ENCODE results near the gene PODXL2. TPM values are rescaled to one million over a fixed set of nuclear protein-coding genes. Genes with fewer than 3 reads are reported as not detected.

PODXL2 gene
- total RNA-seq, 1 donor, result 0.86 TPM

- no peak for DNase-seq (ENCODE audit: low read depth)
- no peak overlapping the region for H3K4me3 ChIP-seq (ENCODE audit: low read depth, low read length)
- TF ChIP-seq, protein P1, sequence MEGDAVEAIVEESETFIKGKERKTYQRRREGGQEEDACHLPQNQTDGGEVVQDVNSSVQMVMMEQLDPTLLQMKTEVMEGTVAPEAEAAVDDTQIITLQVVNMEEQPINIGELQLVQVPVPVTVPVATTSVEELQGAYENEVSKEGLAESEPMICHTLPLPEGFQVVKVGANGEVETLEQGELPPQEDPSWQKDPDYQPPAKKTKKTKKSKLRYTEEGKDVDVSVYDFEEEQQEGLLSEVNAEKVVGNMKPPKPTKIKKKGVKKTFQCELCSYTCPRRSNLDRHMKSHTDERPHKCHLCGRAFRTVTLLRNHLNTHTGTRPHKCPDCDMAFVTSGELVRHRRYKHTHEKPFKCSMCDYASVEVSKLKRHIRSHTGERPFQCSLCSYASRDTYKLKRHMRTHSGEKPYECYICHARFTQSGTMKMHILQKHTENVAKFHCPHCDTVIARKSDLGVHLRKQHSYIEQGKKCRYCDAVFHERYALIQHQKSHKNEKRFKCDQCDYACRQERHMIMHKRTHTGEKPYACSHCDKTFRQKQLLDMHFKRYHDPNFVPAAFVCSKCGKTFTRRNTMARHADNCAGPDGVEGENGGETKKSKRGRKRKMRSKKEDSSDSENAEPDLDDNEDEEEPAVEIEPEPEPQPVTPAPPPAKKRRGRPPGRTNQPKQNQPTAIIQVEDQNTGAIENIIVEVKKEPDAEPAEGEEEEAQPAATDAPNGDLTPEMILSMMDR (IDR thresholded peaks at IDR 0.05; ENCODE audit: insufficient read depth, low read depth, low read length), result no peak
Measured at GRCh38 chr3:127689266-127689860, 60.4 kb downstream of the PODXL2 start.

DNA sequence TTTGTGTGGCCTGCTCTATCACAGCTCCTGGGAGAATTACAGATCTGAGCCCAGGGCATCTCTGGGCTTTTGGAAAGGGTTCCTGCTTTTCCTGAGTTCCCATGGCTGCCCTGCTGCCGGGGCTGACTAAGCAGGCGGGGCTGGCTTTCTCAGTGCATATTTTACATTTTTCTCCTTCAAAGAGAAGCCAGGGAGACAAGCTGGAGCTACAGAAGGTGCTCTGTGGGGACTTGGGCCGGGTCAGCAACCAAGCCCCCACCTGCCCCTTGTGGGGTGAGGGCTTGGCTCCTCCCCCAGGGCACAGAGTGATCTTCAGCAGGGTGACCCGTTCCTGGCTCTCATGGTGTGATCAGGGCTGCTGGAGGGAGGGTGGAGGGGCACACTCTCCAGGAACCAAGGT is 61.1 kb downstream of the PODXL2 start:
- DNase-seq (ENCODE audit: low read depth), result peak; percentile 34
- TF ChIP-seq, protein P1 (IDR thresholded peaks at IDR 0.05; ENCODE audit: insufficient read depth, low read depth, low read length), result no peak
- H3K4me3 ChIP-seq (ENCODE audit: low read depth, low read length), result no peak overlapping the region

GRCh38 chr3:127690823-127691452 is 62.0 kb downstream of the PODXL2 start:
- TF ChIP-seq, protein P1 (IDR thresholded peaks at IDR 0.05; ENCODE audit: insufficient read depth, low read depth, low read length), result peak; percentile 88
- no peak overlapping the region for H3K4me3 ChIP-seq (ENCODE audit: low read depth, low read length)
- peak; percentile 64 for DNase-seq (ENCODE audit: low read depth)

DNA sequence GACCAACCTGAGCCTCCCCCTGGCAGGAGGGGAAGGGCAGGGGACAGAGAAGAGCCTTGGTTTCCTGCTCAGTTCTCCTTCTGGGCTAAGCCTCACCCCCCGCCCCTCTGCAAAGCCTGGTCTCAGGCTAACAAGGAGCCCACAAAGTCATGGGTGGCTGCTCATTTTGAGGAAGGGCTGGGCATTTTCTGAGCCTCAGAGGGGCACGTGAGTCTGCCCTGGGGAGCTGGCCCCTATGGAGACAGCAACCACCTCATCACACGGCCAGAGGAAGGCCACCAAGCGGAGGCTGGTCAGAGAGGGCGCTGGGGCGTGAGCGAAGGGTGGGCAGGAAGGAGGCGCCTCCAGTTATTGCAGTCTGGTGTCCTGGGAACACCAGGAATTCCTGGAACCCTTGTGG is 62.5 kb downstream of the PODXL2 start:
- DNase-seq (ENCODE audit: low read depth), result no peak
- no peak overlapping the region for H3K4me3 ChIP-seq (ENCODE audit: low read depth, low read length)
- TF ChIP-seq, protein P1 (IDR thresholded peaks at IDR 0.05; ENCODE audit: insufficient read depth, low read depth, low read length), result no peak

- no peak overlapping the region for H3K4me3 ChIP-seq (ENCODE audit: low read depth, low read length)
- DNase-seq (ENCODE audit: low read depth), result no peak
- TF ChIP-seq, protein P1 (IDR thresholded peaks at IDR 0.05; ENCODE audit: insufficient read depth, low read depth, low read length), result no peak
Measured at GRCh38 chr3:127691974-127692373, 63.0 kb downstream of the PODXL2 start.

DNA sequence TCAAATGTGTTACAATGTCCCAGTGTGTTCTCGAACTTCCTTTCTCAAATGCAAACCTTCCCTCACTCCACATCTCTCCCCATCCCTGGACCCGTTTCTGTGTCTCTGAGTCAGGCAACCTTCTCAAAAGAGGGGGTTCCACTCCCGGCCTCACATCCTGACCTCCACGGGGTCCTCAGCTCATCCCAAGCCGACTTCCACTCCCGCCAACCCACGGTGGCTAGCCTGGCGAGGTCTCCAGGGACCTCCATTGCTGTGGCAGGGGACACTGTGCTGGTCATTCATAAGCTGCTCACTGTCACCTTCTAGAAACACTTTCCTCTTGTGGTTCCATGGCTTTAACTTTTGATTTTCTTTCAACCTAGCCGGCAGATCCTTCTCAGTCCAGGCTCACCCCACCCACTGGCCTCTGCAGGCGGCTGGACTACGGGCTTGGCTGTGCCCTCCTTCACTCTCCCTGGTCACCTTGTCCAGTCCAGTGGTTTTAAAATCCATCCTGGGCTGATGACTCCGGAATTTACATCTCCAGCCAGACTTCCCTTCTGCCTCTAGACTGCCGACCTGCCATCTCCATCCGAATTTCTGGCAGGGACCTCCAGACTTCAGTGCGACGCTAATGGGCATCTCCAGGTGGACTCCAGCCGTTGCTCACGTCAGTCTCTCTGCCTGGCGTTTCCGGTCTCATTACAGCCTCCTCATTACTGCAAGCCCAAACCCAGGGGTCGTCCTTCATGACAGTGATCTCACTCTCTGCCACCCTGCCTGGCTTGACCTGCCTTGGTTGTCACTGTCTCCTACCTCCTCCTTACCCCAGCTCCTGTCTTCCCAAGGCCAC is 63.7 kb downstream of the PODXL2 start:
- TF ChIP-seq, protein P1 (IDR thresholded peaks at IDR 0.05; ENCODE audit: insufficient read depth, low read depth, low read length), result no peak
- no peak for DNase-seq (ENCODE audit: low read depth)
- no peak overlapping the region for H3K4me3 ChIP-seq (ENCODE audit: low read depth, low read length)

Data from fibroblast of villous mesenchyme (primary cell).